K562 (cell line): ENCODE results near the gene ERGIC1. TPM values are rescaled to one million over a fixed set of nuclear protein-coding genes. Genes with fewer than 3 reads are reported as not detected.

Experiments
- BRD9 ChIP-seq: fragments of 450-650 bp; IDR thresholded peaks from 2 replicates; pipeline ENCODE4 v1.6.1; 2018; ENCODE audit warnings: low read depth; ENCODE audit not compliant: partially characterized antibody
- DPF2 ChIP-seq: fragments of 450-650 bp; IDR thresholded peaks from 2 replicates; pipeline ENCODE4 v1.6.1; 2016
- EP300 ChIP-seq: IDR thresholded peaks from 2 replicates; pipeline ENCODE4 v1.6.1; 2012; ENCODE audit warnings: low read length, improper control_type of control experiment
- EP400 ChIP-seq: fragments of 450-650 bp; IDR thresholded peaks from 2 replicates; pipeline ENCODE4 v1.6.1; 2017; ENCODE audit warnings: antibody characterized with exemption, mild to moderate bottlenecking, moderate library complexity
- KLF16 ChIP-seq: IDR thresholded peaks from 2 replicates; pipeline ENCODE4 v1.6.1; 2016; ENCODE audit warnings: antibody characterized with exemption
- L3MBTL2 ChIP-seq: fragments of 450-650 bp; IDR thresholded peaks from 2 replicates; pipeline ENCODE4 v1.6.1; 2016; ENCODE audit warnings: mild to moderate bottlenecking, moderate library complexity
- LCOR ChIP-seq: sonication (generic); formaldehyde crosslinking; IDR thresholded peaks from 2 replicates; pipeline ENCODE4 v1.8.0; 2022; ENCODE audit warnings: mild to moderate bottlenecking, missing genetic modification reagents
- MAX ChIP-seq: sonication (generic); formaldehyde crosslinking; IDR thresholded peaks from 2 replicates; pipeline ENCODE4 v1.9.0; 2022; ENCODE audit warnings: mild to moderate bottlenecking, missing genetic modification reagents
- MAZ ChIP-seq, 2 experiments: fragments of 450-650 bp in 1 of 2; sonication (generic) in 1 of 2; formaldehyde crosslinking; IDR thresholded peaks in 1 of 2; conservative IDR thresholded peaks in 1 of 2; 2 replicates each; pipeline versions ENCODE4 v1.4.0 to v1.5.0; 2020; ENCODE audit warnings: mild to moderate bottlenecking in 1 of 2, missing genetic modification reagents in 1 of 2
- MLLT1 ChIP-seq, 2 experiments: fragments of 450-650 bp; IDR thresholded peaks; 2 replicates each; pipeline ENCODE4 v1.6.1; 2016
- NCOR1 ChIP-seq: fragments of 450-650 bp; IDR thresholded peaks from 2 replicates; pipeline ENCODE4 v1.6.1; 2016; ENCODE audit warnings: mild to moderate bottlenecking, moderate library complexity
- NFE2 ChIP-seq: IDR thresholded peaks from 2 replicates; pipeline ENCODE4 v1.6.1; 2014; ENCODE audit warnings: antibody characterized with exemption, low read depth
- PRPF4 ChIP-seq: fragments of 200-400 bp; formaldehyde crosslinking; IDR thresholded peaks from one replicate; pipeline ENCODE4 v1.6.1; 2017; ENCODE audit warnings: low read length, low read depth, mild to moderate bottlenecking; ENCODE audit not compliant: insufficient read depth, poor library complexity, severe bottlenecking
- PYGO2 ChIP-seq: fragments of 450-650 bp; IDR thresholded peaks from 2 replicates; pipeline ENCODE4 v1.6.1; 2016; ENCODE audit warnings: mild to moderate bottlenecking, missing genetic modification characterization, moderate library complexity, missing compliant biosample characterization
- REST ChIP-seq, 2 experiments: fragments of 450-650 bp; formaldehyde crosslinking in 1 of 2; IDR thresholded peaks; 2 replicates each; pipeline versions ENCODE4 v1.4.0 to v1.6.1; 2014 to 2020; ENCODE audit warnings: mild to moderate bottlenecking in 2 of 2, borderline replicate concordance in 1 of 2, low read depth in 1 of 2
- SAFB ChIP-seq: fragments of 200-400 bp; formaldehyde crosslinking; IDR thresholded peaks from 2 replicates; pipeline ENCODE4 v1.6.1; 2017; ENCODE audit warnings: low read depth, low read length, borderline replicate concordance
- SIRT6 ChIP-seq: IDR thresholded peaks from one replicate; pipeline ENCODE4 v1.6.1; 2012; ENCODE audit warnings: low read depth, mild to moderate bottlenecking, control low read depth, inconsistent platforms, low read length, moderate library complexity
- TCF7L2 ChIP-seq: fragments of 150-350 bp; IDR thresholded peaks from 2 replicates; pipeline ENCODE4 v1.6.1; 2016; ENCODE audit warnings: low read depth, mild to moderate bottlenecking, low read length, moderate library complexity
- TEAD2 ChIP-seq: fragments of 450-650 bp; IDR thresholded peaks from 2 replicates; pipeline ENCODE4 v1.6.1; 2016; ENCODE audit warnings: missing genetic modification characterization, control low read depth, missing compliant biosample characterization
- polyA plus RNA-seq, 8 experiments: library from polyadenylated mRNA; depleted of rRNA in 4 of 8; stranded (reverse) in 5 of 8; unstranded in 3 of 8; fragments of >200 nt; fragmentation: Nextera tagmentation in 2 of 8; fragmentation: Illumina TruSeq in 1 of 8; extraction: Ambion mirVana in 2 of 8; extraction: Trizol in 1 of 8; gene quantifications; 2 replicates each; pipeline versions ENCODE4 v1.2.1 to v1.2.3, GENCODE V29; 2011 to 2014; ENCODE audit warnings: inconsistent platforms in 1 of 8, missing spikeins in 1 of 8
- total RNA-seq, 7 experiments: library from RNA; depleted of rRNA in 6 of 7; stranded (reverse); fragments of >200 nt in 6 of 7; fragmentation: Illumina TruSeq in 2 of 7; extraction: Trizol in 2 of 7; gene quantifications; 2 replicates each; pipeline versions ENCODE4 v1.2.1 to v1.2.3, GENCODE V29; 2011 to 2021; ENCODE audit warnings: low replicate concordance in 1 of 7

Gene ERGIC1
- total and polyA plus RNA-seq, 9 of the 15 experiments (the other 6 are each of a cell fraction or from before 2014, with no cell fraction given): 5.5 to 68.4 (median 36.4) TPM

GRCh38 chr5:172984244-172984953, 150.3 kb downstream of the ERGIC1 start (continued):
- TF ChIP-seq EP300 (peak; percentile 49), MAX (CRISPR knock-in tag) (peak; percentile 9; the same call in 1 of the 2 replicates), NCOR1 (no peak), BRD9 (peak; percentile 35), SAFB (no peak), TCF7L2 (no peak), PRPF4 (no peak), LCOR (CRISPR knock-in tag) (no peak; the same call in 1 of the 2 replicates), NFE2 (peak; percentile 91), REST (IDR thresholded peaks at IDR 0.05; ENCODE audit: borderline replicate concordance) (peak; percentile 82), REST (CRISPR knock-in tag; IDR thresholded peaks at IDR 0.05; ENCODE audit: low read depth) (no peak), L3MBTL2 (peak; percentile 86), DPF2 (peak; percentile 69), MLLT1 (IDR thresholded peaks at IDR 0.05) (0 out of 4 replicates have a peak, but pooled peaks of 1 of the 2 experiments have one; percentile 33), EP400 (peak; percentile 77), TEAD2 (tag) (no peak), MAZ (CRISPR knock-in tag; conservative IDR thresholded peaks at IDR 0.05 in 1 of 2, IDR thresholded peaks at IDR 0.05 in 1 of 2) (peak in 1 of 2 experiments; percentile 36; a peak in 1 of 4 replicates), SIRT6 (no peak), KLF16 (peak; percentile 27; the same call in 1 of the 2 replicates), PYGO2 (no peak)
